GM18505 (cell line): Measurements from ENCODE around the gene FBXL17.

Source experiments
- ATAC-seq: cut with Tn5 transposase; IDR thresholded peaks from one replicate; pipeline ENCODE4 v1.9.1; 2021; ENCODE audit not compliant: unreplicated experiment
- POLR2A ChIP-seq: IDR thresholded peaks from 4 replicates; pipeline ENCODE4 v1.6.1; 2011; ENCODE audit warnings: borderline replicate concordance; ENCODE audit not compliant: insufficient read depth, insufficient read length; ENCODE audit errors: extremely low read depth

FBXL17 gene

DNA sequence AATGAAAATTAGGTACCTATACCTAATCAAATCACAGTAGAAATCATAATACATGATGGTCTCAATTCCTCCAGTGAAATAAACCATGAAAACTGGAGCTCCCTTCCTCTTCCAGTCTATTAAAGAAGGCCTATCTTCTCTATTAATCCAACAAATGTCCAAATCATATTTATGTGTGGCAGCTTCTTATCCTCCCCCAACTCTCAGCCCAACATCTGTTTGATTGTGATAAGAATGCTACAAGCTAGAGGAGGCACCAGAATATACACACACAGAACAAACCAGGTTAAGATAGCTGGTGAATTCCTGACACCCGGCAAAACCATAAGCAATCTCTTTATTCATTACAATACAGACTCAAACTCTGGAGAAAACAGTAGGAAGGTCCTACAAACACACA lies 110.8 kb downstream of the FBXL17 start:
- TF ChIP-seq POLR2A: no peak
- ATAC-seq: no peak

DNA sequence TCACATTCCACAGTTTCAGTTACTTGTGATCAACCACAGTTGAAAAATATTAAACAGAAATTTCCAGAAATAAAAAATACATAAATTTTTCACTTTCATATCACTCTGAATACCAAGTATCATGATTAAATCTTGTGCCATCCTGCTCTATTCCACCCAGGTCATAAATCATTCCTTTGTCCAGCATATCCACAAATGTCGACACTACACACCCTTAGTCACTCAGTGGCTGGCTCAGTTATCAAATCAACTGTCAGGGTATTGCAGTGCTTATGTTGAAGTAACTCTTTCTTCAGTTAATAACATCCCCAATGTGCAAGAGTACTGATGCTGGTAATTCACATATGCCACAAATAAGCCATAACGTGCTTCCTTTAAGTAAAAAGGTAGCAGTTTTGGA lies 115.7 kb downstream of the FBXL17 start:
- no peak for TF ChIP-seq POLR2A
- no peak for ATAC-seq

DNA sequence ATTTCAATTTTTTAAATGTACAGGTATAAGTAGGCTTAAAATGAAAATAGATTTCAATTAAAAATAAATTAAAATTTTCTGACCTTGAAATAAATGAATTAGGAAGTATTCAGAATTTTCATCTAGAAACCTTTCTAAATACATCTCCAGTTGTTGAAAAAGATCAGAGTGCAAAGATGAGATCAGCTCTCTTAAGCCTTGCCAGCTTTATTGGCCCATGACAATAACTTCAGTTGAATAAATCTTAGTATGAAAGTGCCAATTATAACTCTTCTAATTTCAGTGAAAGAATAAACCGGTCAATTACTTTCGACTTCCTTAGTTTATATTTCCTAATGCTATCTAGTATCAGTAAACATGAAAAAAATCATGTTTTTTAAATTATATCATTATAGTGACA lies 117.4 kb downstream of the FBXL17 start:
- no peak for ATAC-seq

DNA sequence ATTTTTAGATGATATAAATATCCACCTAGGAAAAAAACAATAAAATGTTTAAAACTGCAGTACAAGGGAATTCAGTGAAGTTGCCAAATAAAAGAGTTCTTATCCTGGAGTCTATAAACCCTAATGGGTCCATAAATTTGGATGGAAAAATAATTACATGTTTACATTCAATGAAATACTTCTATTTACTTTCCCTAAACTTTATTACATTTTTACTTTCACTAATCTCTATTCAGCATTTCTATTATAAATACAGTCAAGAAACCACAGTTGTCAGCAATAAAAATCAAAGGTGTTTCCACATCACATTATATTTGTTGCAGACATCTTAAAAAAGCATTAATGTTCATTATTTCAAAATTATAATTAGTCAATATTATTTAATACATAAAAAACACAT lies 118.6 kb downstream of the FBXL17 start:
- no peak for TF ChIP-seq POLR2A
- no peak for ATAC-seq

More for the DNA sequence above, 117.4 kb downstream of the FBXL17 start:
- TF ChIP-seq POLR2A: no peak

DNA sequence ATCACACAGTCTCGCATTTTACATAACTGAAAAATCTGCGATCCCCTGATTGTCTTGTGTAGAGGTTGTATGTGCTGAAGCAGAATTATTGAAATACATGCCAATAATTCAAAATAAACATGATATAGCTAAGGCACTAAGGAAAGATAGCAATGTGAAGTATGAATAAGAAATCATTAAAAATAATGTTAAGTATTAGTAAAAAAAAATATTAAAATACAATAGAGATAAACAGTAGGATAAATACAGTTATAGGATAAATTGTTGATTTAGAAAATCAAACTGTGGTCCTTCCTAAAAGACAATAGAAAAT lies 121.1 kb downstream of the FBXL17 start:
- no peak for TF ChIP-seq POLR2A
- ATAC-seq: no peak

DNA sequence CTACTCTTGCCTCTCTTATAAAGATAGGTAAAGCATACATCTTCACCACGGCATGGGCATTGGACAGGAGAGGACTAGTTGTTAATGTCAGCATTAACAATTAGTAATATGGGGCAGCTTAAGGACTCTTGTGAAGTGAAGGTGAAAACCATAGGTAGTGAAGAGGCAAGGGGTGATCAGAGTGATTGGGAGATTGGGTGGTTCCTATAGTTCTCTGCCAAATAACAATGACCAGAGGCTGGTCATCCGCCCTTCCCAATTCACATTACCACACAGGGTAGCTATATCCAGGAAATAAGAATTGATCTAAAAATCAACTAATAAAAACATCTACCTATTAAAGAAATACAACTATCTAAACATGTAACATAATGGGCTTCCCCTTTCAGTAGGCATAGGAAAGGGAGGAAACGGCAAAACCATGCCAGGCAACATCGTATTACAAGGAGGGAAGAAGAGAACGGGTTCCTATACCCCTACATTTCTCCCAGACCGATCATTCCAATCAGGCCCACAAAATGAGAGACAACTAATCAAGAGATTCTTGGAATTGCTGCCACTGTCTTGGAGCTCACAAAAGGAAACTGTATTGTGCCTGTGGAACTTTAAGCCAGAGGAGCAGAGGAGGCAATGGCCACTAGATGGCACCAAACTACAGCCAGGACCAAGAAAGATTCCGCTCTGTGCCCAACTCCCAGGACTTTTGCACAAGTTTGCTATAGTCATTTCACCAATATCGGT lies 121.6 kb downstream of the FBXL17 start:
- peak; percentile 98 for ATAC-seq
- no peak for TF ChIP-seq POLR2A

DNA sequence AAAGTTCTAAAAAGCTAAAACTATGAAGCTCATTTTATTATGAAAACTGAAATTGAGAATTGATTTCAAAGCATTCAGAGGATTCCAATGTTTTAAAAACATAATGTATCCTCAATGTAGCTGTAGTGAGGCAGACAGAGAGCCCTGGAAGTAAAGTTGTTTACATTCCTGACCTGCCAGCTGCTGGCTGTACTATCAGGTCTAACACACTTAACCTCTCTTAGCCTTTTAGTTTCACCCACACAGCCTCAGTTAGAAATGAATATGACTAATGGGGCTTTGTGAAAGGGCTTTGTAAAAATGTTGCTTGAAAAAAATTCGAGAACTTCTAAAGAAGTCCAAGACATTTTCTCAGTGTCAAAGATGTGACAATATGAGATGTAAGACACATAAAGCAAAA lies 122.6 kb downstream of the FBXL17 start:
- no peak for ATAC-seq
- TF ChIP-seq POLR2A: no peak

DNA sequence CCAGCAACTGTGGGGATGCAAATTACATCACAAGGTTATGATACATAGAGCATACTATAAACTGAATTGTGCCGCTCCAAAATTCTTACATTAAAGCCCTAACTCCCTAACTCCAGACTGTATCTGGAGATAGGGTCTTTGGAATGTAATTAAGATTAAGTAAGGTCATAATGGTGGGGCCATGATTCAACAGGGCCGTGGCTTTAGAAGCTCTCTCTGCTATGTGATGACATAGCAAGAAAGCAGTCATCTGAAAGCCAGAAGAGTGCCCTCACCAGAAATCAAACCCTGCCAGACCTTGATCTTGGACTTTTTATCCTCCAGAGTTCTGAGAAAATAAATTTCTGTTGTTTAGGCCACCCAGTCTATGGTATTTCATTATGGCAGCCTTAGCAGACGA lies 123.9 kb downstream of the FBXL17 start:
- ATAC-seq: no peak
- TF ChIP-seq POLR2A: no peak

DNA sequence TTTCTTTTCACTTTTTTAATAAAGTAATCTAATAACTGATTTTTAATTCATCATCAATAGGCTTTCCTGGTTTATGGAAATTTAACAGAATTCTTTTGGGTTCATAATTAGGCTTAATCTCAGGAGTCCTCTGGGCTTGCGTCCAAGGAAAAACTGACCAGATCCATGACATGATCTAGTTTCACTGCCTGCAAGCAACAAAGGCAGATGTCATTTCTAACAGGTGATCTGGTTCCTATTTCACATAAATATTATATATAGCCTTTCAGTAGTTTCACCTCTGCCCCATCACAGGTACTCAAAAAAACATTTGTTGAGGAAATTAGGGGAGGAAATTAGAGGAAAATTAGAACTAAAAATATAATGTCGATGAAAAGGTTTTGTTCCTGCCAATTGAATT lies 126.4 kb downstream of the FBXL17 start:
- ATAC-seq: no peak

DNA sequence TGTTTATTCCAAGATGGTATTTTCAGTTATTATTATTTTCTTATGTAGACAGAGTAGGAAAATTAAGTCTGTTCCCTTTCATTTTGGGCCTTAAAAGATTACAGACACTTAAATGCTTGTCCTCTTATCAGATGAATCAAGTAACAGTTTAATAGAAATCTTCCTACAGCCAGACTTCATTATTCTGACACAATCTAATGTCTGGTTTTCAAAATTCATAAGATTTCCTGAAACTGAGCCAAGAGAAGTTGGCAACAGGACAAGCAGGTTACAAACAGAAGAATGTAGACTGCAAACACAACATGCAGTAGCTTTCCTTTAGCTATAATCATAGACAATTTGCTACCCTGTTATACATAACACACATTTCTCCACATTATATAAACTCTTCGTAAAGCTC lies 130.5 kb downstream of the FBXL17 start:
- ATAC-seq: no peak
- TF ChIP-seq POLR2A: no peak

More for the DNA sequence above, 126.4 kb downstream of the FBXL17 start:
- TF ChIP-seq POLR2A: no peak

DNA sequence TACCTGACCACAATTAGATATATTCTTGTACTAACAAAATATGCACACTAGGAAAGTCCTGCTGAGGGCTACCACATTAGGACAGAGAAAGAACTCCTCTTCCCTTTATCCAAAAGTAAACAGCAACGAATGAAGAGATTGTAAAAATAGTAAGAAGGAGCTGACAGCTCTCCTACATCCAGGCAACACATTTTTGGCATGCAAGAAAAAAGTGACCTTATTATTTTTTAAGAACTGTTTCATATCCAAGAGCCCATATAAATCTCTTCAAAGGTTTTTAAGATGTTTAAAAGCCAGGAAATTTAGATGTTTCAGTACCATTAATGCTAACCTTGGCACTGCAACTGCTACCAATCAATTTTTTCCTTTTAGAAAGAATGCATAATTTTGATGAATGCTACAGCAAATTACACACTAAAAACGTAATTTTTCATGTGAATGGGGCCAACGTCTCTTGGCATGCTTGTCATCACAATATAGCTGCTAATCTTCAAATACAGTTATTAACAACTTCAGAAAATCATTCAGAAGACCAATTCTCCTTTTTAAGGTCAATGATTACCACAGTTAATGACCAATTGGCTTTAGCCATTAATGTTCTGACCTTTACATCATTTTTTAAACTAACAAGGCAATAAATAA lies 132.0 kb downstream of the FBXL17 start:
- TF ChIP-seq POLR2A: no peak
- no peak for ATAC-seq

DNA sequence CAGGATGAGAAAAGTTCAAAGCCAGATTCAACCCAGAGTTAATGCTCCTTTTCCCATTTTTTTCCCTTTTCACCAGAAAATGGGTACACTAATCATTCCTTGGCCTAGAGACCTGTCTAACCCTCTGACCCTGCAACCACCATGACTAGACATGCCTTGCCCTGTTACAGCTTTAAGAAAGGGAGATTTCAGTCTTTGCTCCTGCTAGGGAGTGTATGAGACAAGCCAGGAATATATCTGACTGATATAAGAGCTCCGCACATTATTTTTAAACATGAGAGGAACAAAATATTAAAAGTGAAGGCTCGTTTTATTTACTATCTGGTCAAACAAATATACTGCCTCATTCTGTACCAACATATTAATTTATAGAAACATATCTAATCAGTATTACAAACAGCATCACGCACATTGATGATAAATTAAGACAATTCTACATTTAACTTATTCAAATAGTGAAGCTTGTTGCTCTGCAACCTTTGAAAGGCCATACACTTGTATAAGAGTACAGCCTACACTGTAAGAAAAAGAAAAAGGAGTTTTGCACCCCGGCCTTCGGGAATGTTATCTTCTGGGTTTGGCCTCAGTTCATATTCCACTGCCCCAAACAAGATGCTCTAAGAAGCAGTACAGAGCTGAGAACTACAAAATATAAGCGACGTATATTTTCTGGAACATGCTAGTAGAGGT lies 132.7 kb downstream of the FBXL17 start:
- TF ChIP-seq POLR2A: no peak
- no peak for ATAC-seq

DNA sequence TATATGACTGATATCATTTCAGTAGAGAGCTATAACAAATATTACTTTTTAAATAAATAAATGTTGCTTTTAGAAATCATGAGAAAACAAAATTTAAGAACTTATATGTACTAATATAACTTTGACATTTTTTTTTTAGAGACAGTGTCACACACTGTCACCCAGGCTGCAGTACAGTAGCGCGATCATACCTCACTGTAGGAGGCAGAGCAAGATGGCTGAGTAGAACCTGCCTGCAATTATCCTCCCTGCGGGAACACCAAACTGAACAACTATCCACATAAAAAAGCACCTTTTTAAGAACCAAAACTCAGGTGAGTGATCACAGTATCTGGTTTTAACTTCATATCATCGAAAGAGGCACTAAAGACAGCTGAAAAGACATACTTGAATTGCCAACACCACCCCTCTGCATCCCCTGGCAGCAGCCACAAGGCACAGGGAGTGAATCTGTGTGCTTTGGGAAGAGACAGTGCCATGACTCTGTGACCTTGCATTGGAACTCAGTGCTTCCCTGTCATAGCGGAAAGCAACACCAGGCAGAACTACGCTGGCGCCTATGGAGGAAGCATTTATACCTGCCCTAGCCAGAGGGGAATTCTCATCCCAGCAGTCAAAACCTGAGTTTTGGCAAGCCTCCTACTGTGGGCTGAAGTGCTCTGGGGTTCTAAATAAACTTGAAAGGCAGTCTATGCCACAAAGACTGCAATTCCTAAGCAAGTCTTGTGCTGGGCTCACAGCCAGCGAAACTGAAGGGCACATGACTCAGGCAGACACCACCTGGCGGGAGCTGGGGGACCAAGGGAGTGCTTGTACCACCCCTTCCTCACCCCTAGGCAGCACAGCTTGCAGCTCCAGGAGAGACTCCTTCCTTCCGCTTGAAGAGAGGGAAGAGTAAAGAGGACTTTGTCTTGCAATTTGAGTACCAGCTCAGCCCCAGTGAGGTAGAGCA lies 142.7 kb downstream of the FBXL17 start:
- no peak for TF ChIP-seq POLR2A
- no peak for ATAC-seq
